Heart left ventricle (tissue), 16 donors: ENCODE results near the gene EPG5. TPM values are rescaled to one million over a fixed set of nuclear protein-coding genes. Genes with fewer than 3 reads are reported as not detected.

Source experiments
- ATAC-seq, 4 donors: fragments of 200-7000 bp; cut with Tn5 transposase; one replicate each; pipeline ENCODE4 v1.9.1; 2020 to 2022; ENCODE audit warnings: moderate library complexity in 4 of 4, mild to moderate bottlenecking in 3 of 4, moderate number of reproducible peaks in 1 of 4
- DNase-seq, 5 donors: peaks; one replicate each; pipeline ENCODE4 v3.0.0-alpha.2; 2020
- H3K27ac ChIP-seq, 12 donors: fragments of 200-600 bp; sonication (generic) in 4 of 12; one replicate each; pipeline versions ENCODE4 v1.5.0 to v1.8.0; 2016 to 2022; ENCODE audit warnings: mild to moderate bottlenecking in 2 of 12
- H3K27me3 ChIP-seq, 9 donors: fragments of 200-600 bp; sonication (generic) in 2 of 9; one replicate each; pipeline versions ENCODE4 v1.5.1 to v1.8.0; 2016 to 2022; ENCODE audit warnings: mild to moderate bottlenecking in 3 of 9
- H3K36me3 ChIP-seq, 9 donors: fragments of 200-600 bp; sonication (generic) in 2 of 9; one replicate each; pipeline versions ENCODE4 v1.5.0 to v1.8.0; 2018 to 2022; ENCODE audit warnings: mild to moderate bottlenecking in 2 of 9
- H3K4me1 ChIP-seq, 12 donors: fragments of 200-600 bp; sonication (generic) in 4 of 12; one replicate each; pipeline versions ENCODE4 v1.5.0 to v1.8.0; 2016 to 2022; ENCODE audit warnings: mild to moderate bottlenecking in 3 of 12
- H3K4me3 ChIP-seq, 12 donors: fragments of 200-600 bp; sonication (generic) in 4 of 12; one replicate each; pipeline versions ENCODE4 v1.5.0 to v1.8.0; 2017 to 2022; ENCODE audit warnings: mild to moderate bottlenecking in 9 of 12, moderate library complexity in 4 of 12
- H3K9me3 ChIP-seq, 12 donors: fragments of 200-600 bp; sonication (generic) in 4 of 12; one replicate each; pipeline versions ENCODE4 v1.5.0 to v1.8.0; 2016 to 2022; ENCODE audit warnings: mild to moderate bottlenecking in 1 of 12
- POLR2A ChIP-seq, 2 donors: fragments of 450-650 bp; IDR thresholded peaks; one replicate each; pipeline ENCODE4 v1.6.1; 2017; ENCODE audit warnings: antibody characterized with exemption in 2 of 2, mild to moderate bottlenecking in 2 of 2, moderate library complexity in 2 of 2
- WGBS, 4 donors: extraction: QIAGEN DNeasy Blood & Tissue Kit in 2 of 4; methylation state at CpG; one replicate each; pipeline versions ENCODE4 v1.1.5 to v1.1.7; 2013 to 2018; 5-methylcytosine and 5-hydroxymethylcytosine counted together
- intact Hi-C, 10 donors: fragments of 100-400 bp; cut with DNase I; formaldehyde crosslinking; loops; one replicate each; pipeline versions ENCODE4 v1.11.1 to v1.14.2; 2022
- long read RNA-seq, 3 donors: library from polyadenylated mRNA; unstranded; transcript quantifications; one replicate each; pipeline ENCODE4 v2.0.0, GENCODE V29; 2020 to 2021
- polyA plus RNA-seq, 2 donors: library from polyadenylated mRNA; stranded (reverse); fragments of 200-250 nt; gene quantifications; one replicate each; pipeline ENCODE4 v1.2.3, GENCODE V29; 2013
- total RNA-seq, 9 donors: library from RNA; depleted of rRNA in 2 of 9; stranded (reverse); fragments of >200 nt in 2 of 9; fragmentation: NEBNext Ultra II Directional in 3 of 9; extraction: Animal tissue kit (Norgen Biotek cat#: 25700) in 3 of 9; gene quantifications; one replicate each; pipeline versions ENCODE4 v1.1.0 to v1.2.4, GENCODE V29; 2016 to 2023
- TF ChIP-seq, protein P1 (sequence below), 12 donors: fragments of 200-600 bp; sonication (generic) in 4 of 12; IDR thresholded peaks; one replicate each; pipeline versions ENCODE4 v1.5.0 to v1.8.0; 2018 to 2022; ENCODE audit warnings: antibody characterized with exemption in 12 of 12, mild to moderate bottlenecking in 5 of 12
- donor health status: ischemic (EF 13 %, LVEDD 7.1; RV severe dilation, severe dysfunction).
- donor health status: healthy with polysubstance abuse.
- donor health status: DM: no; HTN: yes; CAD: no.
- donor health status: DM: no; HTN: no; CAD: no.
- donor health status: ischemic (EF 25% LVEDD 6.9; RV normal size, moderate dysfunction).
- donor health status: ischemic (EF 25% LVEDD 5.7; RV mildly dilated, moderate dysfunction).
- donor health status: healthy.
- donor health status: DM: yes; HTN: yes; CAD: no.
- donor health status: ischemic (EF 35%, LVEDD 5.7; RV mildly dilated, moderate dysfunction).
- donor health status: nonischemic (EF 11% LVEDD 7.7; RV severe dilation, severe dysfunction).
- donor health status: DM: yes; HTN: yes; CAD: no.
- donor health status: PGD.
- donor health status: ischemic (EF 29% LVEDD 5.4; RV normal size, mild dysfunction).
- donor health status: nonischemic (EF 23%, LVEDD 6.1; RV moderate dilation, normal function).

Gene EPG5, protein sequence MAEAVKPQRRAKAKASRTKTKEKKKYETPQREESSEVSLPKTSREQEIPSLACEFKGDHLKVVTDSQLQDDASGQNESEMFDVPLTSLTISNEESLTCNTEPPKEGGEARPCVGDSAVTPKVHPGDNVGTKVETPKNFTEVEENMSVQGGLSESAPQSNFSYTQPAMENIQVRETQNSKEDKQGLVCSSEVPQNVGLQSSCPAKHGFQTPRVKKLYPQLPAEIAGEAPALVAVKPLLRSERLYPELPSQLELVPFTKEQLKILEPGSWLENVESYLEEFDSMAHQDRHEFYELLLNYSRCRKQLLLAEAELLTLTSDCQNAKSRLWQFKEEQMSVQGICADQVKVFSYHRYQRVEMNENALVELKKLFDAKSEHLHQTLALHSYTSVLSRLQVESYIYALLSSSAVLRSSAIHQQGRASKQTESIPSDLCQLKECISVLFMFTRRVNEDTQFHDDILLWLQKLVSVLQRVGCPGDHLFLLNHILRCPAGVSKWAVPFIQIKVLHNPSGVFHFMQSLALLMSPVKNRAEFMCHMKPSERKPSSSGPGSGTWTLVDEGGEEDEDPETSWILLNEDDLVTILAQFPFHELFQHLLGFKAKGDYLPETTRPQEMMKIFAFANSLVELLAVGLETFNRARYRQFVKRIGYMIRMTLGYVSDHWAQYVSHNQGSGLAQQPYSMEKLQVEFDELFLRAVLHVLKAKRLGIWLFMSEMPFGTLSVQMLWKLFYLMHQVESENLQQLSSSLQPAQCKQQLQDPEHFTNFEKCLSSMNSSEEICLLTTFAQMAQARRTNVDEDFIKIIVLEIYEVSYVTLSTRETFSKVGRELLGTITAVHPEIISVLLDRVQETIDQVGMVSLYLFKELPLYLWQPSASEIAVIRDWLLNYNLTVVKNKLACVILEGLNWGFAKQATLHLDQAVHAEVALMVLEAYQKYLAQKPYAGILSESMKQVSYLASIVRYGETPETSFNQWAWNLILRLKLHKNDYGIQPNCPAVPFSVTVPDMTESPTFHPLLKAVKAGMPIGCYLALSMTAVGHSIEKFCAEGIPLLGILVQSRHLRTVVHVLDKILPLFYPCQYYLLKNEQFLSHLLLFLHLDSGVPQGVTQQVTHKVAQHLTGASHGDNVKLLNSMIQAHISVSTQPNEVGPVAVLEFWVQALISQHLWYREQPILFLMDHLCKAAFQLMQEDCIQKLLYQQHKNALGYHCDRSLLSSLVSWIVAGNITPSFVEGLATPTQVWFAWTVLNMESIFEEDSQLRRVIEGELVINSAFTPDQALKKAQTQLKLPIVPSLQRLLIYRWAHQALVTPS (N-terminal part only)
- 10 to 100 TPM; 14.4 to 37.8 (median 23.8) TPM for total RNA-seq
- polyA plus RNA-seq: 10 to 100 TPM in 1 of 2 donors, 1 to 10 TPM in 1; 7.9 to 10.3 TPM
- long read RNA-seq, donor 1, partial matches to known transcripts: 1 of 1 reads
- long read RNA-seq, donor 1, other reads (novel, unspliced or antisense): 0 of 1 reads
- long read RNA-seq, donor 2, partial matches to known transcripts: 7 of 10 reads
- long read RNA-seq, donor 2, other reads (novel, unspliced or antisense): 3 of 10 reads
- long read RNA-seq, donor 3, partial matches to known transcripts: 9 of 9 reads
- long read RNA-seq, donor 3, other reads (novel, unspliced or antisense): 0 of 9 reads

DNA sequence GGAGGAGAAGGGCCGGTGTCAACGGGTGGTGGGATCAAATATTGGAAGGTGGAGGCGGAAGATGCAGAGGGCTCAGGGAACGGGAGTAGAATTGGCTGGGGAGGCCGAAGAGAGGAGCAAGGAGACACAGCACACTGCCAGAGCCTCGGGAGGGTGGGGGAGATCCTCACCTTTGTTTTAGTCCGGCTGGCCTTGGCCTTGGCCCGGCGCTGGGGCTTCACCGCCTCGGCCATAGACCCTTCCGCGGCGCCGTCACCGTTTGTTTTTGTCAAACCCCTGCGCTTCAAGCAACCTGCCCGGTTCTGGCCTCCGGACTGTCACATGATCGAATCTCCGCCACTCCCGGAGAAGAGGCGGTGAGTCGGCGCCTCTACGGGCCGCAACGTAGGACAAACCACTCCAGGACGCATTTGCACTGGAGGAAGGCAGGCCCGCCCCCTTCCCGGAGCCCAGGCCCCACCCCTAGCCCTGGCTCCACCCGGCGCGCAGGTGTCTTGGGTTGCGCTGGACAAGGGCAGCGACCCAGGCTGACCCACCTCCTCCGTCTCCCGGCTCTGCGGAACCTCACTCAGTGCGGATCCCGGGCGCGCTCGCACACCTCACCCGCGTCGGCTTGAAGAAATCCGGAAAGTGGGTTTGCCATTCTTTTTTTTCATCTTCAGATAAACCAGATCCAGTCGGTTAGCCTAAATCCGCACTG is at the start of gene EPG5:
TSS of gene EPG5 (minus strand) at position 323 of the 700 bp plus-strand sequence. CDS start at position 233, 90 bp downstream.
- Histone ChIP-seq H3K27me3 (no peaks in the 10 kb centered on the region), H3K4me1 (peaks cover 0 to 40% (median 16%) of the 10 kb centered on the region in 12 donors), H3K27ac (peak within 1 kb of the TSS in 11 of 12 donors; percentile 32 to 80 (median 66)), H3K36me3 (peaks cover 0 to 12% (median 0%) of the 10 kb centered on the region in 9 donors), H3K4me3 (peak within 1 kb of the TSS; percentile 52 to 96 (median 80)), H3K9me3 (no peaks in the 10 kb centered on the region)
- ATAC-seq: peak; percentile 99 to 100 (median 100)
- peak; percentile 95 to 97 (median 96) for DNase-seq
- WGBS, 4 donors: 0 to 1% (median 1%) methylated on average over 45 to 50 of the region's 50 CpGs
- TF ChIP-seq POLR2A (IDR thresholded peaks at IDR 0.05): peak in 1 of 2 donors; percentile 61
- TF ChIP-seq, protein P1, sequence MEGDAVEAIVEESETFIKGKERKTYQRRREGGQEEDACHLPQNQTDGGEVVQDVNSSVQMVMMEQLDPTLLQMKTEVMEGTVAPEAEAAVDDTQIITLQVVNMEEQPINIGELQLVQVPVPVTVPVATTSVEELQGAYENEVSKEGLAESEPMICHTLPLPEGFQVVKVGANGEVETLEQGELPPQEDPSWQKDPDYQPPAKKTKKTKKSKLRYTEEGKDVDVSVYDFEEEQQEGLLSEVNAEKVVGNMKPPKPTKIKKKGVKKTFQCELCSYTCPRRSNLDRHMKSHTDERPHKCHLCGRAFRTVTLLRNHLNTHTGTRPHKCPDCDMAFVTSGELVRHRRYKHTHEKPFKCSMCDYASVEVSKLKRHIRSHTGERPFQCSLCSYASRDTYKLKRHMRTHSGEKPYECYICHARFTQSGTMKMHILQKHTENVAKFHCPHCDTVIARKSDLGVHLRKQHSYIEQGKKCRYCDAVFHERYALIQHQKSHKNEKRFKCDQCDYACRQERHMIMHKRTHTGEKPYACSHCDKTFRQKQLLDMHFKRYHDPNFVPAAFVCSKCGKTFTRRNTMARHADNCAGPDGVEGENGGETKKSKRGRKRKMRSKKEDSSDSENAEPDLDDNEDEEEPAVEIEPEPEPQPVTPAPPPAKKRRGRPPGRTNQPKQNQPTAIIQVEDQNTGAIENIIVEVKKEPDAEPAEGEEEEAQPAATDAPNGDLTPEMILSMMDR (IDR thresholded peaks at IDR 0.05): no peak
- intact Hi-C loops: loop anchor here in 4 of 10 donors (2.0 to 10.0 kb wide), 5 partner anchors 35 to 300 kb away; partner anchors contain the start of genes PSTPIP2 (in 2 of the 4) and ATP5F1A (in 1 of the 4)

DNA sequence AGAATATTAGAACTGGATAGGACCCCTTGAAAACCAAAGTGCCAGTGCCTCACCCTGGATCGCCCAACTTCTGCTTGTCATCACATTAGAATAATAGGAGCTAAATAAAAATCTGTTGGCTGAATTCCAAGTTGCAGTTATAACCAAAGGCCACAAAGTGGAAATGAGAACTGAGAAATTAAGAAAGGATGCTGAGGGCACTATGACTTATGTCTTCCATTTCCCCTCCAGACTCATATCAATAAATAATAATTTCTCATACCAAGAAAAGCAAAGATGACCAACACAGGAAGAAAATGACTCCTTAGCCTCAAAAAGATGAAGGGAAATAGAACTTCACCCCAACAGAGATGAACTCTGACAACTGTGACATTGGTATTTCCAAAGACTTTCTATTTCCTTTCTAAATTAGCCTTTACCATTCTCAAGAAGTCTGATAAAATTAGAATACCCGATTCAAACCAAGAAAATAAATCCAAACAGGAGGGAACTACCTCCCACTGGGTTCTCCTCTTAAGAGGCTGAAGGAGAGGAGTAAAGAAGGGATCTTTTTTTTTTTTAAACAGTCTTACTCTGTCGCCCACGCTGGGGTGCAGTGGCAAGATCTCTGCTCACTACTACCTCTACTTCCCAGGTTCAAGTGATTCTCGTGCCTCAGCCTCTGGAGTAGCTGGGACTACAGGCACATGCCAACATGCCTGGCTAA is 46.5 kb upstream of the EPG5 start:
- intact Hi-C loops: no loop called here

More for the DNA sequence above, 46.5 kb upstream of the EPG5 start:
- no peak overlapping the region for H3K27ac ChIP-seq
- DNase-seq (no peak), ATAC-seq (no peak)
- no peaks in the 10 kb centered on the region for H3K36me3 ChIP-seq
- H3K9me3 ChIP-seq: no peaks in the 10 kb centered on the region
- WGBS, 4 donors: 65 to 82% (median 76%) methylated on average over 5 of the region's 5 CpGs
- no peaks in the 10 kb centered on the region for H3K27me3 ChIP-seq
- H3K4me1 ChIP-seq: peaks cover 0 to 34% (median 0%) of the 10 kb centered on the region in 12 donors
- H3K4me3 ChIP-seq: no peak overlapping the region
- TF ChIP-seq POLR2A (IDR thresholded peaks at IDR 0.05): no peak
- TF ChIP-seq, protein P1 (IDR thresholded peaks at IDR 0.05): no peak
